Stimulated activated CD8-positive, alpha-beta memory T cell treated with anti-CD3 and anti-CD28 coated beads, Interleukin-12 subunit alpha, Interleukin-12 subunit beta, amount 100 ng/mL, for 24 hours (primary cell): ENCODE results near the gene STAMBP.
"Not testable (repeated sequence)": the region's sequence is repeated elsewhere in the genome, so short reads cannot be mapped to it uniquely, and the experiment has no call there.

Source experiments
- DNase-seq: peaks from one replicate; pipeline ENCODE4 v3.0.0-alpha.2; 2020; ENCODE audit errors: extremely low read depth

Gene STAMBP

DNA sequence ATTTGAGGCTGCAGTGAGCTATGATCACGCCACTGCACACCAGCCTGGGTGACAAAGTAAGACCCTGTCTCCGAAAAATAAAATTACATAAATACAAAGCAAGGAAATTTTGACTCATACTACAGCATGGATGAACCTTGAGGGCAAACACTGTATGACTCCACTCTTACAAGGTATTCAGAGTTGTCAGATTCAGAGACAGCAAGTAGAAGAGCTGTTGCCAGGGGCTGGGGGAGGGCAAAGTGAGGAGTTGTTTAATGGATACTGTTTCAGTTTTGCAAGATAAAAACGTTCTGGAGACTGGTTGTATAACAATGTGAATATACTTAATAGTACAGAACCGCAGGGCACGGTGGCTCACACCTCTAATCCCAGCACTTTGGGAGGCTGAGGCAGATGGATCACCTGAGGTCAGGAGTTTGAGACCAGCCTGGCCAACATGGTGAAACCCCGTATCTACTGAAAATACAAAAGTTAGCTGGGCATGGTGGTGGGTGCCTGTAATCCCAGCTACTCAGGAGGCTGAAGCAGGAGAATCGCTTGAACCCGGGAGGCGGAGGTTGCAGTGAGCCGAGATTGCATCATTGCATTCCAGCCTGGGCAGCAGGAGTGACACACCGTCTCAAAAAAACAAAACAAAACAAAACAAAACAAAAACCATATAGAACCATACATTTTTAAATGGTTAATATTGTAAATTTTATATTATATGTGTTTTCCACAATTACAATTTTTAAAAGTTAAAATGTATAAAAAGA, 59.0 kb downstream of the STAMBP start:
- DNase-seq = not testable (repeated sequence)

DNA sequence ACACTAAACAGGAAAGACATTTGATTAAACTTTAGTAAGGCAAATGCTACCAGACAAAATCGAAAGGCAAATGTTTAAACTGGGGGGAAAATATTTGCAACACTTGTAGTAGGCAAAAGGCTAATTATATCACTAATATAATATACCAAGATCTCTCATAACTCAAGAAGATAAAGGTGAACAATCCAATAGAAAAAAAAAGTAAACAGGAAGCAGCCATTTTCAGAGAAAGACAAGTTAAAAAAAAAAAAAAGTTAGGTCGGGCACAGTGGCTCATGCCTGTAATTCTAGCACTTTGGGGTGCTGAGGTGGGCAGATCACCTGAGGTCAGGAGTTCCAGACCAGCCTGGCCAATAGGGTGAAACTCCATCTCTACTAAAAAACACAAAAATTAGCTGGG, 59.6 kb downstream of the STAMBP start:
- no peak for DNase-seq

DNA sequence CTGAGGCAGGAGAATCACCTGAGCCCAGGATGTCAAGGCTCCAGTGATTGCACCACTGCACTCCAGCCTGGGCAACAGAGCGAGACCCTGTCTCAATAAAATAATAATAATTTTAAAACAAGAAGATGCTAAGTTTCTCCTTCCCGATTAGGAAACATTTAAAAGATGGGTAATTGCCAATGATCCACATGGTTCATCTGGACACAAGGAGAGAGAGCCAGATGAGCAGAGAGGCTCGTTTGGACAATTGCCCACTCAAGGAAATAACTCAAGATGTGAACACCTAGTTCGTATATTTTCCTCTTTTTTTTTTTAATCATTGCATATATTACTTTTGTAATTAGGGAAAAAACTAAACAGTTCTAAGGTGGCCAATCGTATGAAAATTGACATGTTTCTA, 60.4 kb downstream of the STAMBP start:
- DNase-seq = no peak

DNA sequence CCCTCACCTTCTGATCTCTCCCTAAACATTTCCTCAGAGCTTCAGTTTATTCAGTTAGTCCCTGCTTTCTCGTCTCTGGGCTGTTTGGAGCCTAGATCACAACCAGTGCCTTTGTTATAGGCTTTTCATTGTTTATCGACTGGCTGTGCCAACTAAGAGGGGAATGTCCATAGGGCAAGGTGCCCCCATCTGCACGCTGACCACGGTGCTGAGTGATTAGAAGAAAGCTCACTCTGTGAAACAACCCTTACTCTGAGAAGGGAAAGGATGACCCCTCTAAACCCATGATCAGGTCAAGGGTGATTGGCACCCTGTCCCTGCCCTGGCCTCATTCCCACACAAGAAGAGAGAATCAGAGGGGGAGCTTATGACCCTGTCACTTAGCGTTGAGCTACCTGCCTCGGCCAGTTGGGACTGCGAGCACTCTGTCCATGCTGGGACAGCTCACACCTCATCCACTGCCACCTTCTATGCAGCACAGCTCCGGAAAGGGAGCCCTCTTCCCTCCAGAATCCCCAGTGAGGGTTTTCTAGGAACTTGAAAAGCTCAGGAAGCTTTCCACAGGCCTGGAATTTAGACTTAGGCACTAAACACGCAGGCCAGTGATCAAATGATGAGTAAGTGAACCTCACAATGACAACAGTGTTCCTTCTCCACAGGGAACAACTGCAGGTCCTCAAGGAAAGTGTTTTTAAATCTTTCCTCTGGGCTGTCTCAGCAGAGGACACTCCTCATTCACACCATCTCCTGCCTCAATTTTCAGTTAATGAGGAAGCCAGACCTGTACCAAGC, 61.7 kb downstream of the STAMBP start:
- no peak for DNase-seq

DNA sequence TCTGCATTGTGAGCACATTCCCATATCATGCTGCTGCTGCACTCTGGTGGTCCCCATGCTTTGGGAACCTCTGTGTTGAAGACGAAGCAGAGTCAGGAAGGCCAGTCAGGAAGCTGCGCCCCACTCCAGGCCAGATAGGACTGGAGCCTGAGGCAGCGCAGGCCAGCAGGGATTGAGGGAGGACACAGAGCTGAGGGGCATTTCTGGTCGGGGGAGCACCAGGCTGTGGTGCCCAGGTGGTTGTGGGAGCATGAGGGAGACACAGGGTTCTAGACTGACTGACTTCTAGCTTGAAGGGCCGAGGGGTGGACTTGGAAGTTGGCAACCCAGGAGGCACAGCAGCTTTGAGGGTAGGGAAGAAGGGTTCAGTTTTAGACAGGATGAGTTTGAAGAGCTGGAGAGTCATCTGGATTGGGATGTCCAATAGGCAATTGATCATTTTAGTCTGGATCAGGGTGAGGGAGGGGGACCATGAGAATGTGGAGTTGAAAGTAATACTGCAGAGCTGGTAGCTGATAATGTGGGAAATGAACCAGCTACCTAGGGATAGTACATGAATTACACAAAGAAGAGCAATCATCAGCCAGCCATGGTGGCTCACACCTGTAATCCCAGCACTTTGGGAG, 62.6 kb downstream of the STAMBP start:
- no peak for DNase-seq

DNA sequence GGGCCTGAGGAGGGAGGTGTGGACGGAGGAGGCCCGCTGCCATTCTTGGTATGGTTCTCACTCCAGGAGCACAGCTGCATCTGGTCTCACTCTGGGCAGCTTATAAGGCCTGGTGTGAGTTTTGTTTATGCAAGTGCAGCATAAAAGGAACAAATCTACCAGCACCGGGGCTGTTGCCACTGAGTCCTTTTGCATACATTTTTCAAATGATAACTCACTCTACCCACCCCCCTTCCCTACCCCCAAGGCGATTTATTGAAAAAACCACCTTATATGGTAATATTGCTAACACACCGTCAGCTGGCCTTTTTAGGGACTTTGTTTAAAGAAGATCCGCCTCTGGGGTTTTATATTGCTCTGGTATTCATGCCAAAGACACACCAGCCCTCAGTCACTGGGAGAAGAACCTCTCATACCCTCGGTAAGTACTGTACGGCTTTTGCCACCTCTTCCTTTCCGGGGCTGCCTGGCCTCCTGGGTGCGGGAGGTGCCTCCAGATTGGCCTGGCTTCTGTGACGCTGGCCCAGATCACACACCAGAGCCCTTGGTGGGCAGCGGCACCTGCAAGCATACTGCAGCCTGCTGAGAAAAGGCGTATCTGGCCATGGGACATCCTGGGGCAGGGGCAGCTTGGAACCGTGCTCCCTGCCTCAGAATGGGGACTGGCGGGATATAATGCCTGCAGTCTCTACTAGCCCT, 64.0 kb downstream of the STAMBP start, which contains the start of gene ACTG2:
ACTG2 (plus strand) TSS at position 378 of the 699 bp plus-strand sequence. CDS start 8,304 bp downstream, outside the sequence.
- no peak for DNase-seq

DNA sequence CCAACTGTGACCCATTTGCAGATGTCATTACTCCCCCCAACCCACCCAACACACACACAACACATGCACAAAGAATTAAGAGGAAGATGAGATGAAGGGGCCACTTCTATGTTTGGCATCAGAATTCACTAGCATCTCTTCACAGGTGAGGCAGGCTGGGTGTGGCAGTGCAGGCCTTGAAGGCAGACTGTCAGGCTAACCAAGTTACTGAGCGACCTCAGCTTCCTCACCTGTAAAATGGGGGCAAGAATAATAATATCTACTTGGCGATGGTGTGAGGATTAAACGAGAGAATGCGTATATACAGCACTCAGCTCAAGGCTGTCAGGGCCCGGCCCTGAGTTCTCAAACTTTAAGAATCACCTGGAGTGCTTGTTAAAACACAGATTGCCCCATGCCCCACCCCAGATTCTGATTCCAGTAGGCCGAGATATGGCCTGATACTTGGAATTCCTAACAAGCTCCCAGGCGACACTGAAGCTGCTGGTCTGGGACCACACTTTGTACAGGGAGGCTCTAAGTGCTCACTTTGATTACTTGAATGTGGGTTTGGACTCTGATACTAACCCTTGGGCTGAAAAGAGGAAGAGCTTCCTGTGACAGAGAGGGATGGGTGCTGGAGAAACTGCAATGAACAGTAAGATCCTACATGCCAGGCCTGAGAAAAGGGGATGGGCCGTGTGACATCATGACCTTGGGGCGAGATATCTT, 65.2 kb downstream of the STAMBP start:
- no peak for DNase-seq

DNA sequence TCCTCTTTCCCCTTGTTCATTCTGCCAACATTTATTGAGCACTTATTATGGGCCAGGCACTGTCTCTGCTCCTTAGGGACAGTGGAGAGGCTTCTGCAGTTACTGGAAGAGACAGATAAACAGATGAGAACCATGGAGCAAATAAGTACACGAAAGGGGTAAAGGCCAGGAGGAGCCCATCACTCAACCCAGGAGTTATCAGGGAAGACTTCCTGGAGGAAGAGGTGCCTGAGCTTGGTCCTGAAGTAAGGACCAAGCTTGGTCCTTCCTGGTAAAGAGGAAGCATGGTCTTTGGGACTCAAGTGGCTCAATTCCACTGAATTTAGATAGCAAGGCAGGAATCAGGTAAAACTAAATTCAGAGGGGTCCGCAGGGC, 65.7 kb downstream of the STAMBP start:
- DNase-seq = no peak

DNA sequence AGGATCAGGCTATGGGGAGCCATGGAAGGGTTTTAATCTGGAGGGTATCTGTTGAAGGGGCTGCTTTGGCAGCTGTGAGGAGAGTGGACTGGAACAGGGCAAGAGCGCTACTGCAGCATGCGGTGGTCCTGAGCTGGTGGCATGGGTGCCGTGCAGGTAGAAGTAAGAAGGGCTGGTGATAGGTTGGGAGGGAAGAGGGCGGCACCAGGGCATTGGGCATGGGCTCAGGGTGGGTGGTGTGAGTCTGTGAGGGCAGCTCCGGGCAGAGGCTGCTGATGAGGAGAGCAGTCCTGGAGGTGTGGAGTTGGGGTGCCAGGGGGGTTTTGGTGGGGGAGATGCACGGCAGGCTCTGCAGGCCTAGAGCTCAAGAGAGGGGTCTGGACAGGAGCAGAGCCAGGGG, 66.1 kb downstream of the STAMBP start:
- no peak for DNase-seq

DNA sequence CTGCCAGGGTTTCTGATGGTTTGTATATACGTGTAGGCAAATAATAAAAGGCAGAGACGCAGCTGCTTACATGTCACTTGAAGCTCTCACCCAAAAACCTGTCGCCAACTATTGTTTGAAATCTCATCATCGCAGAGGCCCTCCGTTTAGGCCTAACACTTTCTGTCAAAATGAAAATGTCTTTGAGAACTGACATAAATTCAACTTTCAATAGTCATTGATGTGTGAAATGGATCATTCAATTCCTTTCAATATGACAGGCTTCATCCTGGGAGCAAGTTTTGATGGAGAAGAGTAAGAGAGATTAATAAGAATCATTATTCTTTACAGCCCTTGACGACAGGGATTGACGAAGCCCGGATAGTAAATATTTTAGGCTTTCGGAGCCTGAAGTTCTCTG, 66.7 kb downstream of the STAMBP start:
- no peak for DNase-seq

DNA sequence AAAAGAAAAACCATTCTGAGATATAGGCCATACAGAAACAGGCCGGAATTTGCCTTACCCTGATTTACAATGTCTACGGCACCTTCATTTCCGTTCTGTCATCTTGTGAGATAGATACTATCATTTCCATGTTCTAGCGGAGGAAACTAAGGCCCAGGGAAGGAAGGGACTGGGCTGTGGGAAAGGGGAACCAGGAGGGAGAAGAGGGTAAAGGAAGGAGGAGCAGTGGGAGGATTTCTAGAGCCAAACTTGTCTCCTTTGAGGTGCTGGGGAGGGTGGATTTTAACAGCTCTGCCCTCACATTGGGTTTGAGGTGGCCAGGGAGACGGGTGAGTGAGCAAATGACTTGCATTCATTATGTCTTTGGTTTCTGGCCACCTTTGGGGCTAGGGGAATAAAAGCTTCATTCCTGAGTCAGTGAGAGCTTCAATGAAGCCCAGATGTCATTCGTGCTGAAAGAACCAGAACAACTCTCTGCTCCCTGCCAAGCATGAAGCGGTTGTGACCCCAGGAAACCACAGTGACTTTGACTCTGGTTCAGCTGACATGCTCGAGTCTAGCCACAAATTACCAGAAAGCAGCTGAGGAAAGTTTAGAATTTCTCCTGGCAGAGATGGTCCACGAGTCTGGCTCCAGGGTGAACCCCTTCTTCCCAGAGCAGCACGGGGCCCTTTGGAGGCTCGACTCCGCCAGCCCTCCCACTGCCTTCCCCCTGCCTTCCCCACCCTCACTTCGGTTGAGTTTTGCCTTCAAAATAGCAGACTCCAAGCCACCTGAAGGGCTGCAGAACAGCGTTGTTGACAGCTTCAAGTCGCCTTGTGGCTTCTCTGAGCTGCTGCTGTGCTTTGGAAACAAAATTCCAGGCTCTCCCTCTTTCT, 67.8 kb downstream of the STAMBP start:
- DNase-seq = no peak

DNA sequence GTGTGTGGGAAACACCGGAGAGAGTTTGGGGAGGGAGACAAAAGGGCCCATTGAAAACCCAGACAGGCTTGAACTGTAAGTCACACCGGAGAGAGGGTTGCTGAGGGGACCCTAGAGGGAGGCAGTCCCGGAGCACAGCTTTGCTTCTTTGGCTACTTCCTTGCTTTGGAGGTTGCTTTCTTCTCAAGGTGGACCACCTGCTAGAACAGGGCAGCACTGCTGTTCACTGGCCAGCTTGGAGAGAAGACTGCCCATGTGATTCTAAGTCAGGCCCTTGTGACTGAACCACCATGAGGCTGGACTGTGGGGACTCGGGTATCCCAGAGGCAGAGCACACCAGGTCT, 68.5 kb downstream of the STAMBP start:
- no peak for DNase-seq

DNA sequence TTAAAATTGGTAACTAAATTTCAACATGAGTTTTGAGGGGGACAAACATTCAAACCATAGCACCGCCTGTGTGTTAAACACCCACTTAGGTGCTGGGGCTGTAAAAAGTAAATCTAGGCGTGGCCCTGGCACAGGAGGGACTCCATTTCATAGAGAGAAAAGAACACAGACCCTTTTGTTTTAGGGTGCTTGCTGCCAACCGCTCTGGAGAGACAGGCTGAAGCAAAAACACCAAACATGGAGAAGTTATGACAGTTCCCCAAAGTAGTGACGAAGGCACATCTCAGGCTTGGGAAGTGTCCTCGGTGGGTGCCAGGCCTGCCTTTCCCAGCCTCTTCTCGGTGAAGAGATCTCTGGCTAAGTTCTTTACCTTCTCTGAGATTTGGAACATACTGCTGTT, 69.2 kb downstream of the STAMBP start:
- DNase-seq = no peak

DNA sequence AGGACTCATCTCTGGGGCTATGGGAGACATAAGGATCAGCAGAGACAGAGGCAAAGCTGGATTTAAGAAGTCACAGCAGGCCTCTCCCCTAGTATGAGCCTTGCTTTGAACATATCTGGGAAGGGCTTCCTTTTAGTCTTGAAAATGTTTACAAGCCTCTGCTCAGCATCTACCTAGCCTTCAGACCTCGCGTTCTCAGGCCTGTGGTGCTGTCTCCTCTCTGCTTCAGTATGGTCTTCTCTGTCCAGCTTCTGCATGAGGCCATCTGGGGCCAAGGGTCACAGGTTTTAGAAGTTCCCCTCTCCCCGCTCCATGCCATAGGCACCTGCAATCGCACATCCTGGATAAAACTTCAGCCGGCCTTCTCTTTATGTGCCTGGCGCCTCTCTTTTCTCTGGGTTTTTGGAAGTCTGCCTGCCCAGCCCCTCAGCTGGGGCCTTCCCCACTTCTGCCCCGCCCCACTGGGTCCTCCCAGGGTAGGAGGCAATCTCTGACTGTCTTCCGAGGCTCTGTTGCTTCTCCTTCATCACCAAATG, 71.1 kb downstream of the STAMBP start:
- DNase-seq = no peak

DNA sequence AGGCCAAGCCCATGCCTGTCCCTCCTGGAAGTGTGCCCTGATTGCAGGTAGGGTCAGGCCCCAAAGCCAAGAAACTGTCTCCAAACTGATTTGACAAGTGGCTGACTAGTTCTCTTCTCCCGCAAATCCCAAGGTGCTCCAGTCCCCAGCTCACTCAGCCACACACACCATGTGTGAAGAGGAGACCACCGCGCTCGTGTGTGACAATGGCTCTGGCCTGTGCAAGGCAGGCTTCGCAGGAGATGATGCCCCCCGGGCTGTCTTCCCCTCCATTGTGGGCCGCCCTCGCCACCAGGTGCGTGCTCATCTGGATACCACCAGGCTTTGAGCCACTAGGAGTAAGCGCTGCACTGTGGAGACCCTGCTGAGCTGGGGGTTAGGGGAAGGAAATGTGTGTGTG, 72.4 kb downstream of the STAMBP start:
- no peak for DNase-seq

DNA sequence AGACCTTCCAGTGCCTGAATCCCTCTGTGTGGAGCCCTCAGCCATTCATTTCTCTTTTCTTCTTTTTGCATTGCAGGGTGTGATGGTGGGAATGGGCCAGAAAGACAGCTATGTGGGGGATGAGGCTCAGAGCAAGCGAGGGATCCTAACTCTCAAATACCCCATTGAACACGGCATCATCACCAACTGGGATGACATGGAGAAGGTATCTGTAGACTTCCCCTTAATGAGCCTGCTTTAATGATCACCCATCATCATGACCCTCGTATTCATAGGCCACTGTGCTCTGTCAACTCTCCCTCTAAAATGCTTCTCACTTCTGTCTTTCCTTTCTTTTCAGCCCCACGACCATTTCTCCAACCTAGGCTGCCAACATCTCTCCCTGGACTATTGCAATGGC, 73.5 kb downstream of the STAMBP start:
- no peak for DNase-seq

DNA sequence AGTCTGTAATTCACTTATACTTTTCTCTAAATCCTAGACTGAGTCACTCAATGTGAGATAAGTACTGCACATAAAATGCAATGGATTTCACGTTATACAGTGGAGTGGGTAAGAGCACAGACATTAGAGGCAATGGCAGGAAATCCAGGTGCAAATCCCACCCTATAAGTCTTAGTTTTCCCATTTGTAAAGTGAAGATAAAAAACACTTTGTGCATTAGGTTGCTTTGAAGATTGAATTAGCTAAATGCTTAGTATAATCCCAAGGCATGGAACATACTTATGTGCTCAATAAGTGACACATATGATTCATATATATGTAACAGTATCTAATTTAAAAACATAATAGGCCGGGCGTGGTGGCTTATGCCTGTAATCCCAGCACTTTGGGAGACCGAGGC, 74.6 kb downstream of the STAMBP start:
- no peak for DNase-seq

DNA sequence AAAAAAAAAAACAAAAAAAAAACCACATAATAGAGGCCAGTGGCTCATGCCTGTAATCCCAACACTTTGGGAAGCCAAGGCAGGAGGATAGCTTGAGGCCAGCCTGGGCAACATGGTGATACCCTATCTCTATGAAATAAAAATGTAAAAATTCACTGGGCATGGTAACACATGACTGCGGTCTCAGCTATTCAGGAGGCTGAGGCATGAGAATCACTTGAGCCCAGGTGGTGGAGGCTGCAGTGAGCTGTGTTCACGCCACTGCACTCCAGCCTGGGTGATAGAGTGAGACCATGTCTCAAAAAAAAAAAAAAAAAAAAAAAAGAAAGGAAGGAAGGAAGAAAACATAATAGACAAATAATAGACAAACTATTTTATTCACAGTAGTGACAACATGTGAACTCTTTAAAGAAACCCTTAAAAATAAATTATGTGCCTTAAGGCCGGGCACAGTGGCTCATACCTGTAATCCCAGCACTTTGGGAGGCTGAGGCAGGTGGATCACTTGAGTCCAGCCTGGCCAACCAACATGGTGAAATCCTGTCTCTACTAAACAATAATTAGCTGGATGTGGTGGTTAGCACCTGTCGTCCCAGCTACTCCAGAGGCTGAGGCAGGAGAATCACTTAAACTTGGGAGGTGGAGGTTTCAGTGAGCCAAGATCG, 75.3 kb downstream of the STAMBP start:
- DNase-seq = not testable (repeated sequence)

DNA sequence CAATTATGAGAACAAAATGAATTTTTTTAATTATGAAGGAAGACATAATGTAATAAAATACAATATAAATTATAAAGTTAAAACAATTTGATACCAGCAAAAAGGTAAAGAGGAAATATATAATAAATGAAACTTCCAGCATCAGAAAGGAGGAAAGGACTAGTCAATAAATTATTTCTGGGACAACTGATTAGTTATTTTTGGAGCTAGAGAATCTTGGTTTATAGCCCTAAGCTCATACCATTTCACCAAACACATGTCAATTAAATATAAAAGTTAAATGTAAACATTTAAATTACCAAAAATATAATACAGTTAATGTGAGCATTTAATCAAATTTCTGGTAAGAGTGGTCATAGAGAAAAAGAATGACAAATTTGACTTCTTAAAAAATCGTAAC, 76.2 kb downstream of the STAMBP start:
- no peak for DNase-seq
